NCI-H2227 (cell line): ENCODE measurements around the gene LY9.
"Not testable (repeated sequence)": the region's sequence is repeated elsewhere in the genome, so short reads cannot be mapped to it uniquely, and the experiment has no call there.

Source experiments
- DNase-seq: peaks from one replicate; lab custom pipeline; 2025; ENCODE audit not compliant: unreplicated experiment; lab: John Stamatoyannopoulos, UW

The LY9 gene

DNA sequence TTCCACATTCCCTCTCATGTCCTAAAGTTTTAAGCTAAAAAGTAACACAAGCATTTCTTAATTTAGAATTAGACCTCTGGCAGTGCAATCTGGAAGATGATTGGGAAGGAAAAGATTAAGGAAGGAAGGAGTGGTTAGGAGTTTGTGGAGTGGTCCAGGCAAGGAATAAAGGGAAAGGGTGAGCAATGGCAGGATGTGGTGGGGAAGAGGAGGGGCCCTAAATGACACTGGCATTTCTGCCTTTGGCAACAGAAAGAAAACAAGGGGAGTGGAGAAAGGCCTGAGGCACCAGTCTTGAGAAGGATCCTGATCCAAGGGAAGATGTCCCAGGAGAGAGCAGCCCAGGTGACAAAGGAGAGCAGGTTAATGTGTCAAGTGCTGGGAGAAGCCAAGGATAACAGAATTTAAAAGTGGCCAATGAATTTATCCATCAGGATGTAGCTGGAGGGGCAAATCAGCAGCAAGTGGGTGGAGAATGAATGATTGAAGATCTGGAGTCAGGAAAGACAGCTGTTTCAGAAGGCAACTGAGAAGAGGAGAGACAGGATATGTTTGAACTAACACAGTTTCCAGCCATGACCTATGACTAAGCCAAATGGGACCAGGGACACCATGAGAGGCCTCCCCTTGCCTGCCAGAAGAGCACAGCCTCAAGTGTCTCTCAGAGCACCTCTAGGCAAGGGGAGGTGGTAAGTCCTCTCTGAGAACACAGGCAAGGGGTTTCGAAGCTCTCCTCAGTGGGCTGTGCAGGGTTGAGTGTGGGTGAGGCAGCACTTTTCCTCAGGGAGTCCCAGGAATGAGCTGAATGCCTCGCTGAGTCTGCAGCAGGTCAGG lies 20.9 kb upstream of the LY9 start:
- DNase-seq, result no peak

DNA sequence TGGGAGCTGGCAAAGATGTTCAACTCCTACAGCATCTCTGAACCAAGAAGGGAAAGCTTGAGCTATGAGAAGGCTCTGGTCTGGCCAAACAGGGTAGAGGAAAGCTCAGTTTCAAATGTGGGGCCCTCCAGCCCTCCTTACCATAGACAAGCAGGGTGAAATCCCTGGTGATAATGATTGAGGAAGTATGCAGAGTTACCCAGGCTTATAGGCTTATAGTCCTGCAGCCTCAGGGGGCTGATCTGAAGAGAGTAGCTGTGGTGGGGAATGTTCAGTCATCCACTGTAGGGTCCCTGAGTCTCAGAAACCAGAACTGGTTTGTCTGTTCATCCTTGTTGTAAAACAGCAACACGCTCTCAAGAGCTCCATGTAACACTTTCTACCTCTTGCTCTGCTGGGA lies 19.8 kb upstream of the LY9 start:
- no peak for DNase-seq

- peak; percentile 18 for DNase-seq
Observed at GRCh38 chr1:160777486-160778089, 18.4 kb upstream of the LY9 start.

- no peak for DNase-seq
Observed at GRCh38 chr1:160778976-160779375, 17.0 kb upstream of the LY9 start.

GRCh38 chr1:160779626-160780397 lies 16.2 kb upstream of the LY9 start:
- DNase-seq, result no peak

DNA sequence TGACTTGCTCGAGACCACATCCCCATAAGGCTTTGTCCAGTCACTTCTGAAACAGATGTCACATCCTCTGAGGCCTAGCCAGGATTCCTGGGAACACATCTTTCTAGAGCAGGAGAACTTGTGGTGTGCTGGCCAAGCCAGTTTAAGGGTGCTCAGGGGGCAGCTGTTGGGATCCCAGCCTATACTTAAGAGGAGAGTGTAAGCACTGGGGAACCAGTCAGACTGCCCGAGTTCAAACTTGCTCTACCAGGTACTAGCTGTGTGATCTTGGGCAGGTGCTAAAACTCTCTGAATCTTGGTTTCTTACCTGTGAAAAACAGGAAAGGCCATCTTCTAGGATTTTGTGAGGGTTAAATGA lies 15.6 kb upstream of the LY9 start:
- no peak for DNase-seq

- DNase-seq, result no peak
Observed at GRCh38 chr1:160781186-160781766, 14.7 kb upstream of the LY9 start.

DNA sequence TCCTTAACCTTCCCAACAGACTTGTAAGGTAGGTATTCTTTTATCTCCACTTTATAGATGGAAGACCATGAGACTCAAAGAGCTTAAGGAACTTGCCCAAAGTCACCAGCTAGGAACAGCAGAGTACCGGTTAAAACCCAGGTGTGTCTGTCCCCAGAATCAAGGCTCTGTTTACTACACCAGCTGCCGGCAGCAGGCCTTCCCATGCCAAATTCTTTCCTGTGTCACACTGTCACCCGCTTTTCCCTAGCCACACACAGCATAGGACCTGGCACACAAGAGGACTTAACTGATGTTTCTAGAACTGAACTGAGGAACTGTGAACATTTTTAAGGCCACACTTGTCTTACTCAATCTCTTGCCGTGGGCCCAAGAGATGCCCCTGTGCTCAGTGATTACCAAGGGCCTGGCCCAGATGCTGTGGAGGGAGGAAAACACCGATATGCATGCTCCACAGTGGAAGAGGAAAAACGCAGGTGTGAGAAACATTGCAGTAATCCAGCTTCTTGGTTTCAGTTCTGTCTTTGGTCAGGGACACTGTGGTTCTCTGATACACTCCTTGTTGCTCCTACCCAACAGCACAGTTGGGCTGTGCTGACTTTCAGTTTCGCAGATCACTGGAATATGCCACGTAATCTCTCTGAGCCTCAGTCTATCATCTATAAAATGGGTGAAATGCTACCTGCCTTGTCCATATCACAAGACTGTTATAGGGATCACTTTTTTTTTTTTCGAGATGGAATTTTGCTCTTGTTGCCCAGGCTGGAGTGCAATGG lies 13.9 kb upstream of the LY9 start:
- no peak for DNase-seq

GRCh38 chr1:160782988-160783765 lies 12.8 kb upstream of the LY9 start:
- not testable (repeated sequence) for DNase-seq

DNA sequence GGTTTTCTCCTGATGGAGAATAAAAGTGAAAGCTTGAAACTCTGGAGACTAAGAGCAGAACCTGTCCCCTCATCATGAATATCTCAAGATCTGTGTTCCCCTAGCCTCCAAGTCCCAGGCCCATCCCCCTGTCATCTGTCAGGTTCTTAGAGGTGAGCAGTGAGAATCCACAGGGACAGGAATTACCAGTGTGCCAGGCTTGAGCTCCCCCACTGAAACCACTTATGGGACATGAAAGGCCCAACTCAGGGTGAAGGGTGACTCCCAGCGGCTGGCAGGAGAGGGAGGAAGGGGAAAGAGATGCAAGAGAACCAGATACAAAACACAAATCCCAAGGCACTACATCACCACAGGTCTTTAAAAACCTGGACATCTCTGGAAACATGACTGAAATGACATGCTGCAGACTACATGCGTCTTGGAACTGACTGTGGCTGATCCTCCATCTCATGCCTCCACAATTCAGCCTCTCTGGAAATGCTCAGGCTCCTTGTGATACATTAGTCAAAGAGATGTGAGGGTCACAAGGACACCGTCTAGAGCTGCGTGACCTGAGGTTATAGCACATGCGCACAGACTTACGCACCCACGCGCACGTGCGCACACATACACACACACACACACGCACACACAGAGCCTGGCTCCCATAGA lies 6.8 kb upstream of the LY9 start:
- no peak for DNase-seq

GRCh38 chr1:160789702-160790611 lies 6.0 kb upstream of the LY9 start:
- no peak for DNase-seq

GRCh38 chr1:160794376-160794775 lies 1.6 kb upstream of the LY9 start:
- no peak for DNase-seq

DNA sequence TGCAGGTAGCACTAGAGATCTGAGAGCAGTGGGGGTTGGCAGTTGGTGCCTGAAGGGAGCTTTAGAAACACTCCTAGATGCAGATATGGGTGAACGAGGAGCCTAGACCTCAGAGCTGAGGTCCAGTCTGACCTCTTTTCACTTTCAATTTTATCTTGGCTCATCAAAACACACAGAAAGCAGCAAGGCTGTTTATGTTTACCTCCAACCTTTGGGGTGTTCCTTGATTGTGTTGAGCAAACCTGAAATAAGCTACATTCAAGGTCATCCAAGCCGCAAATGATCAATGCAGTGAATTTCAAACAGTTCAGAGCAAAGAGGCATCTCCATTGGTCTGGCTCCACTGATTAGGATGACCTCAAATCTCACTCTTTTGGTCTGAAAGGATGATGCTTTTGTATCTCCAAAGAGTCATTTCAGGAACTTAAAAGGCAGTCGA lies 1.3 kb downstream of the LY9 start:
- DNase-seq, result no peak

DNA sequence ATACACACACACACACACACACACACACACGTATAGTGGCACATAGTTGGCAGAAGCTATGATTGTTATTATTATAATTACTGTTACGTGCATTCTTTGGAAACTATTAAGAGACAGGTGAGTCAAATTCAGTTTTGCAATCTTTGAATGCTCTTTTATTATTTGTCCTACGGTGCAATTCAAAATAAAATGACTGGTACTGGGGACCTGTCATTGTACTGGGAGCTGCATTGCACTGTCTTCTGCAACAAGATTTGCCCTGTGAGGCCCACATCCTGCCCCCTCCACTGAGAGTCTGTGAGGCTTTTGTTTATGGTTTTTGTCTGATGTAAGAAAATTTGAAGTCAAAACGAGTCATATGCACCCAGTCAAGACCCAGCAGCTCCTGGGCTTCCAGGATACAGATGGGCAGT lies 1.9 kb downstream of the LY9 start:
- no peak for DNase-seq

- DNase-seq, result no peak
Observed at GRCh38 chr1:160798439-160798838, 2.5 kb downstream of the LY9 start.

DNA sequence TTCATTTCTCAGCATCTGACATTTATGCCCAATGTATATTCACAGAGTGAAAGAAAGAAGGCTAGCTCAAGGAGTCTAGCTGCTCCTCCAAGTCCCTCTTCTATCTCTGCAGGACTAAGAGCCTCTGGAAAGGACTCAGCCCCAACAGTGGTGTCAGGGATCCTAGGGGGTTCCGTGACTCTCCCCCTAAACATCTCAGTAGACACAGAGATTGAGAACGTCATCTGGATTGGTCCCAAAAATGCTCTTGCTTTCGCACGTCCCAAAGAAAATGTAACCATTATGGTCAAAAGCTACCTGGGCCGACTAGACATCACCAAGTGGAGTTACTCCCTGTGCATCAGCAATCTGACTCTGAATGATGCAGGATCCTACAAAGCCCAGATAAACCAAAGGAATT lies 3.7 kb downstream of the LY9 start:
- DNase-seq, result no peak

- no peak for DNase-seq
Observed at GRCh38 chr1:160800142-160800541, 4.2 kb downstream of the LY9 start.

GRCh38 chr1:160800645-160801408 lies 4.9 kb downstream of the LY9 start:
- no peak for DNase-seq
